Measurements from ENCODE around the gene RMRP.

Gene RMRP

DNA sequence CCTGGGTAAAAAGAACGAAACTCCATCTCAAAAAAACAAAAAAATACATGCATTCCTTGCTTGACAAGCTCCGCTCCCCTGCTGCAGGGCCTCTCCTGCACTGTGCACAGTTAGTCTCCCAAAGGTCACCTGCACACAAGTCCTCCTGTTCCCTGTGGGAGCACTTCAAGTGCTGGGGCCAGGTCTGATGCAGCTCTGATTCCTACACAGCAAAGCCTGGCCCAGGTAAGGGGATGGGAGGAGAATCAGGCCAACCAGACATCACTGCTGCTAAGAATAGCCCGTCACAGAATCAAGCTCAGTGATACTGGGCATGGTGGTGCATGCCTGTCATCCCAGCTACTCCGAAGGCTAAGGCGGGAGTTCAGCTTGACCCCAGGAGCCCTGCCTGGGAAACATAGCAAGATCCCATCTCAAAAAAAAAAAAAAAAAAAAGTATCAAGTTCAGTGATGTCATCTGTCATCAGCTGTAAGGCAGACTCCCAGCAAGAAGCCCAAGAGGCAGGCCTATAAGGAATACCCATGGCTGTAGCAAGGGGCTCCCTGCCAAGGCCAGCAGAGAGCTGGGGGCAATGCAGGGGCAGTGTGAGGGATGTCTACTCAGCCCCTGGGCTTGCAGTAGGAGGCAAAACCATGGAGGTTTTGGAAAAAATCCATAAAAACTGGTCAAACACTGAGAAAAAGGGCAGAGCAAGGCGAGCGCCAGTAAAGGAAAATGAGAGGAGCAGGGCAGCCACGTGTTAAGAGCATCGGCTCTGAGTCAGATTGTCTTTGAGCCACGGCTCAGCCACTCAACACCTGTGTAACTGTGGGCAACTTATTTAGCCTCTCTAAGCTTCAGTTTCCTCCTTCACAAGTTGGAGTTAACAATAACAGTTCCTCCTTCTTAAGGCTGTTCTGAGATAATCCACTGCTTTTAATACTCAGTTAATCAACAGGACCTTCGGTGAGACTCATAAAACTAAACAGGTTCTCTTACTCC is 28.7 kb upstream of the RMRP start:
- DNase-seq (ENCODE audit: low read depth) = no peak

GRCh38 chr9:35685506-35685905 is 27.7 kb upstream of the RMRP start:
- DNase-seq (ENCODE audit: low read depth) = no peak

DNA sequence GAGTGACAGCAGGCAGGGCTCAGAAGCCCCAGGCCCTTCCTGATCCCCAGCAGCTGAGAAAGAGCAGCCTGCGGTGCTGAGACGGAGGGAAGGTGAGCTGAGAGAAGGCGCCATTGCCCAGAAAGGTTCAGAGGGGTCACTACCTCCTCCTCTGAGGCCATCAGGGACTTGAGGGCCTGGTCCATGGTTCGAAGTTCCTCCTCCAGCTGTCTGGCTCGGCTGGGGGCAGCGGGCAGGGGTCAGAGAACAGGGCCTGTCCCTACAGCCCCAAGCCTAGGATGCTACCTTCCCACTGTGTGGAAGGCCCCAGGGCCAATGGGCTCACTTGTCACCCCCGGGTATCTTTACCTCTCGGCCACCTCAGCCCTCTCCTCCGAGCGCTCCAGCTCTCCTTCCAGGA is 27.1 kb upstream of the RMRP start:
- no peak for DNase-seq (ENCODE audit: low read depth)

- DNase-seq (ENCODE audit: low read depth) = no peak
These were observed 25.5 kb upstream of the RMRP start for GRCh38 chr9:35683323-35683722.

GRCh38 chr9:35682520-35683315 is 24.9 kb upstream of the RMRP start:
- no peak for DNase-seq (ENCODE audit: low read depth)

DNA sequence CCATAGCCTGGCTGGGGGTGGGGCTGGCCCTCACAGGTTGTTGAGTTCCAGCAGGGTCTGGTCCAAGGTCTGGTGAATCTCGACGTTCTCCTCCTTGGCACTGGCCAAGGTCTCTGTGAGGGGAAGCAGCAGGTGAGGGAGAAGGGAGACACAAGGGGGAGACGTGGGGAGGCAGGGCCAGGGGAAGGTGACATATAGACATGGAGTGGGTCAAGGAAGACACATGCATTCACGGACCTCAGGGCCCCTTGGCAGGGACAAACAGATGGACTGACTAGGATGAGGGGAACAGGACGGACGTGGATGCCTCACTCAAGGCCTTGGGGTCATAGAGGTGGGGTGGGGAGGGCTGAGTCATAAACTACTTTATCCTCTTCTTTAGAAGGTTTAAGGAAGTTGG is 24.2 kb upstream of the RMRP start:
- no peak for DNase-seq (ENCODE audit: low read depth)

DNA sequence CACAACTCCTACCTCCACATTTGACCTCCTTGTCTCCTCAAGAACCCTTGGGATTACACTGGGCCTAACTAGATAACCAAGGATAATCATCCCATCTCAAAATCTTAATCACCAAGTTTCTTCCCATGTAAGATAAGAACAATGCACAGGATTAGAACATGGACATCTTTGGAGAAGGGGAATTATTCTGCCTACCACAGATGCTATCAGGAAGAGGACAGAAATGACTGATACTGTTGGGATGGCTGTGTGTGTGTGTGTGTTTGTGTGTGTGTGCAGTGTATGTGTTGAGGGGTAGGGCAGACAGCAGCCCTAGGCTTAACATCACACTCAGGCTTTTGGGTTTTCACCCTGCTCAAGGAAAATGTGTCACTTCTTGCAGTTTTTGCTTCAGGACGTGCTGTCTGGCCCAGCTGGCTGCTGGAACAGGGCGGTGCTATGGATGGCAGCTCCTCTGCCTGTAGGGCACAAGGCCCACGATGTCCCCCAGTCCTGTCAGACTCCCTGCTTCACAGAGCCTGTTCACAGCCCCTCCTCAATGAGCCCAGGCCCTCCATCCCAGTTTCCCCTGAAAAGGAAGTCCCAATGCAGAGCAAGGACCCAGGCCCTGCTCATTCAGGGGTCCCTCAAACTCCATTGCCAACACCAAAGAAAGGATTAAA is 23.7 kb upstream of the RMRP start:
- no peak for DNase-seq (ENCODE audit: low read depth)

DNA sequence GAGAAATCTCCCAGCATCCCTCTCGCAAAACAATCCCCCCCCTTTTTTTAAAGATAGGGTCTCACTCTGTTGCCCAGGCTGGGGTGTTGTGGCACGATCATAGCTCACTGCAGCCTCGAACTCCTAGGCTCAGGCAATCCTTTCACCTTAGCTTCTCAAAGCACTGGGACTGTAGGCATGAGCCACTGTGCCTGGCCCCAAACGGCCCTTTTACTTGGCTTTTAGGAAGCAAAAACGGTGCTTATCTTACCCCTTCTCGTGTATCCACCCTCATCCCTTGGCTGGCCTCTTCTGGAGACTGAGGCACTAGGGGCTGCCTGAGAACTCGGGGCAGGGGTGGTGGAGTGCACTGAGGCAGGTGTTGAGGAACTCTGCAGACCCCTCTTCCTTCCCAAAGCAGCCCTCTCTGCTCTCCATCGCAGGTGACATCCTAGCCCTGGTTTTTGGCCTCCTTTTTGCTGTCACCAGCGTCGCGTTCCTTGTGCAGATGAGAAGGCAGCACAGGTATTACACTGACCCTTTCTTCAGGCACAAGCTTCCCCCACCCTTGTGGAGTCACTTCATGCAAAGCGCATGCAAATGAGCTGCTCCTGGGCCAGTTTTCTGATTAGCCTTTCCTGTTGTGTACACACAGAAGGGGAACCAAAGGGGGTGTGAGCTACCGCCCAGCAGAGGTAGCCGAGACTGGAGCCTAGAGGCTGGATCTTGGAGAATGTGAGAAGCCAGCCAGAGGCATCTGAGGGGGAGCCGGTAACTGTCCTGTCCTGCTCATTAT is 22.7 kb upstream of the RMRP start:
- no peak for DNase-seq (ENCODE audit: low read depth)

DNA sequence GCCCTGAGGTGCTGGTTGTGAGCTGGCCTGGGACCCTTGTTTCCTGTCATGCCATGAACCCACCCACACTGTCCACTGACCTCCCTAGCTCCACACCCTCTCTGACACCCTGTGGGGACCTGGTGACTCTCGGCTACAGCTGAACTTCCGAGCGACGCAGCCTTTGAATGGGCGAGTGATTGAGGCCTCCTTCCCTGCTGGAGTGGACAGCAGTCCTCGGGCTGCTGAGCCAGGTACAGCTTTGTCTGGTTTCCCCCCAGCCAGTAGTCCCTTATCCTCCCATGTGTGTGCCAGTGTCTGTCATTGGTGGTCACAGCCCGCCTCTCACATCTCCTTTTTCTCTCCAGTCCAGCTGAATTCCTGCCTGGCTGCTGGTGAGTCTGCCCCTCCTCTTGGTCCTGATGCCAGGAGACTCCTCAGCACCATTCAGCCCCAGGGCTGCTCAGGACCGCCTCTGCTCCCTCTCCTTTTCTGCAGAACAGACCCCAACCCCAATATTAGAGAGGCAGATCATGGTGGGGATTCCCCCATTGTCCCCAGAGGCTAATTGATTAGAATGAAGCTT is 22.0 kb upstream of the RMRP start:
- no peak for DNase-seq (ENCODE audit: low read depth)

DNA sequence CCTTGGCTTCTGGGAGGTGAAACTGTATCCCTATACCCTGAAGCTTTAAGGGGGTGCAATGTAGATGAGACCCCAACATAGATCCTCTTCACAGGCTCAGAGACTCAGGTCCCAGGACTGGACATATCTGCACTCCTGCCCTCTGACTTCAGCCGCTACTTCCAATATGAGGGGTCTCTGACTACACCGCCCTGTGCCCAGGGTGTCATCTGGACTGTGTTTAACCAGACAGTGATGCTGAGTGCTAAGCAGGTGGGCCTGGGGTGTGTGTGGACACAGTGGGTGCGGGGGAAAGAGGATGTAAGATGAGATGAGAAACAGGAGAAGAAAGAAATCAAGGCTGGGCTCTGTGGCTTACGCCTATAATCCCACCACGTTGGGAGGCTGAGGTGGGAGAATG is 21.3 kb upstream of the RMRP start:
- no peak for DNase-seq (ENCODE audit: low read depth)

GRCh38 chr9:35675732-35676392 is 18.0 kb upstream of the RMRP start:
- no peak for DNase-seq (ENCODE audit: low read depth)

DNA sequence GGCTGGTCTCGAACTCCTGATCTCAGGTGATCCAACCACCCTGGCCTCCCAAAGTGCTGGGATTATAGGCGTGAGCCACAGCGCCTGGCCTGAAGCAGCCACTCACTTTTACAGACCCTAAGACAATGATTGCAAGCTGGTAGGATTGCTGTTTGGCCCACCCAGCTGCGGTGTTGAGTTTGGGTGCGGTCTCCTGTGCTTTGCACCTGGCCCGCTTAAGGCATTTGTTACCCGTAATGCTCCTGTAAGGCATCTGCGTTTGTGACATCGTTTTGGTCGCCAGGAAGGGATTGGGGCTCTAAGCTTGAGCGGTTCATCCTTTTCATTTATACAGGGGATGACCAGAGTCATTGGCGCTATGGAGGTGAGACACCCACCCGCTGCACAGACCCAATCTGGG is 17.4 kb upstream of the RMRP start:
- no peak for DNase-seq (ENCODE audit: low read depth)

GRCh38 chr9:35674025-35674361 is 16.2 kb upstream of the RMRP start:
- DNase-seq (ENCODE audit: low read depth) = no peak

DNA sequence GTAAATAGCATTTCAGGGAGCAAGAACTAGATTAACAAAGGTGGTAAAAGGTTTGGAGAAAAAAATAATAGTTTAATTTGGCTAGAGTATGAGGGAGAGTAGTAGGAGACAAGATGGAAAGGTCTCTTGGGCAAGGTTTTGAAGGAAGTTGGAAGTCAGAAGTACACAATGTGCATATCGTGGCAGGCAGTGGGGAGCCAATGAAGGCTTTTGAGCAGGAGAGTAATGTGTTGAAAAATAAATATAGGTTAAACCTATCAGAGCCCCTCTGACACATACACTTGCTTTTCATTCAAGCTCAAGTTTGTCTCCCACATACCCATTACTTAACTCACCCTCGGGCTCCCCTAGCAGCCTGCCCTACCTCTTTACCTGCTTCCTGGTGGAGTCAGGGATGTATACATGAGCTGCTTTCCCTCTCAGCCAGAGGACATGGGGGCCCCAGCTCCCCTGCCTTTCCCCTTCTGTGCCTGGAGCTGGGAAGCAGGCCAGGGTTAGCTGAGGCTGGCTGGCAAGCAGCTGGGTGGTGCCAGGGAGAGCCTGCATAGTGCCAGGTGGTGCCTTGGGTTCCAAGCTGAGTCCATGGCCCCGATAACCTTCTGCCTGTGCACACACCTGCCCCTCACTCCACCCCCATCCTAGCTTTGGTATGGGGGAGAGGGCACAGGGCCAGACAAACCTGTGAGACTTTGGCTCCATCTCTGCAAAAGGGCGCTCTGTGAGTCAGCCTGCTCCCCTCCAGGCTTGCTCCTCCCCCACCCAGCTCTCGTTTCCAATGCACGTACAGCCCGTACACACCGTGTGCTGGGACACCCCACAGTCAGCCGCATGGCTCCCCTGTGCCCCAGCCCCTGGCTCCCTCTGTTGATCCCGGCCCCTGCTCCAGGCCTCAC is 15.6 kb upstream of the RMRP start, which contains the start of gene CA9:
Gene CA9 (plus strand): TSS at position 797 of the 893 bp plus-strand sequence. CDS start 32 bp downstream, at position 829.
- no peak for DNase-seq (ENCODE audit: low read depth)

DNA sequence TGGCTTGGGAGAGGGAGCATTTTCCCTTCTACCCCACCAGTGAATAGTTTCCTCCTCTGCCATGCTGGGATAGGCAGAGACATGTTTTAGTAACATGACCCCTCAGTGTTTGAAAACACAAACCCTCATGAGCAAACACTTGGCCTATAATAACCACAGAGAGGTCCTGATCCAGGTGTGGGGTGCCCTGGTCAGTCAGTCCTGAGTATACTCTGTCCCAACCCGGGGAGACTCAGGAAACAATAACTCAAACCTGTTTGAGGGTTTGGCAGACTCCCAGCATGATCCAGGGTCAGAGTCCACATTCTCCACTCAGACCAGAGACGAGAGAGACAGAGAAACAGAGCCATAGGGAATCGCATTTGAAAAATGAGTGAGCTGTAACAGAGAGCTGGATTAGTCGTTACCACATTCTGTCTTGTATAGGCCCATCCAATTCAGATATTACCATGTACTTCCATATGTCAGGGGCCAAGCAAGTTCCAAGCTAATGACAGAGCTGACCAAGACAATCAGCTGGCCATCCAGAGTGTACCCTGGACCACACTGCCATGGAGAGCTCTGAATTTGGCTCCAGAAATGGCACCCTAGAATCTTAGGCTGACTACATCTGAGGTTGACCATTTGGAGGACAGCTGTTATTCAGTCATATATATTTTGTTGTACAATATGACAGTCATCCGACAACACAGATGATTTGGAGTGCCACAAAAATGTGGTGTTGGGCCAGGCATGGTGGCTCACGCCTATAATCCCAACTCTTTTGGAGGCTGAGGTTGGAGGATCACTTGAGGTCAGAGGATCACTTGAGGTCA is 11.7 kb upstream of the RMRP start:
- no peak for DNase-seq (ENCODE audit: low read depth)

DNA sequence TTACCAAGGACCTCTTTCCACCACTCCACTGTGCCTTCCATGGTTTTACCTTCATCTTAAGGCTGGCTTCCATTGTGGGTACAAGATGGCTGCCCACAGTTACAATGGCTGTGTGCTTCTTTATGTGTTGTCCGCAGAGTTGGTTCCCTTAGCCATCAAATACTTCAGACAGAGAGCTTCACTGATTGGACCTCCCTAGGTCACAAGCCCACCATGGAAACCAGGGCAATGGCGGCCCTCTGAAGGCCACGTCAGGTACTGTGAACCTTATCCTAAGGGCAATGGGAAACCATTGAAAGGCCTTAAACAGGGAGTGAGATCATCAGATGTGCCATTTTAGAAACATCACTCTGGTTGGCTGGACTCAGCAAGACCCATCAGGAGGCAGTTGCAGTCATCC is 10.1 kb upstream of the RMRP start:
- no peak for DNase-seq (ENCODE audit: low read depth)

DNA sequence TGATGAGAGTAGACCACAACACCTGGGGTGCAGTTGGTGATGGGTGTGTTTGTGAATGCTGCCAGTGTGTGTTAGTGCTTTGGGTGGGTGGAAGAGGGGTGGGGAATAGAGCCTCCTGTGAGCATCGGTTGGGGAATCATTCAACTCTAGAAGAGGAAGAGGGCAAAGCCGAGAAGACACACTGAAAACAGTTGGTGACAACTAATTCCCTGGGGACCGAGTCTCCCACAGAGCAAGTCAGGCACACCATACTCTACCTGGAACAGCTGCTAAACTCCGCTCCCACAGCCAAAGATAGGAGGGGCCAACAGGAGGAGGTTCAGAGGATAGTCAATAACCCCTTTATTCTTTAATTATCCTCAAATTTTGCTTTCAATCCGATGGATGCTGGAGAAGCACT is 8.7 kb upstream of the RMRP start:
- no peak for DNase-seq (ENCODE audit: low read depth)

GRCh38 chr9:35666045-35666444 is 8.2 kb upstream of the RMRP start:
- DNase-seq (ENCODE audit: low read depth) = no peak

DNA sequence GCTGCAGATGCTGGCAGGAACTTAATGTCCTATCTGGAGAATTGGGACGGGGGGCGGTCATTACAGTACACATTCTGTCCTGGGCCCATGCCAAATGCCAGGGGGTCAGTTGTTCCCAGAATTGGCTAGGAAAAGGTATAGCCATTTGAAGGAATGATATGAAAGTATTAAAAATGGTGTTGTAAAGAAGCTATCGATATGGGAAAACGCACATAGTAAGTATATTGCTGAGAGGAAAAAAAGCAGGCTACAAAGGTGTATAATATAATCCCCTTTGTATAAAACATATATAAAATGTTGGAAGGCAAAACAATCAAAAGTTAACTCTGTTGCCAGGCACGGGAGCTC is 7.6 kb upstream of the RMRP start:
- DNase-seq (ENCODE audit: low read depth) = no peak

All from stimulated activated CD8-positive, alpha-beta memory T cell treated with anti-CD3 and anti-CD28 coated beads, Interleukin-12 subunit alpha, Interleukin-12 subunit beta, amount 100 ng/mL, for 1 hour (primary cell).